ENCODE measurements around the gene RIC8B. TPM values are rescaled to one million over a fixed set of nuclear protein-coding genes. Genes with fewer than 3 reads are reported as not detected.

RIC8B gene
- polyA plus RNA-seq, 2 of the 4 experiments (the other 2 are of a cell fraction) = 10.5 to 25.5 TPM

- WGBS (ENCODE audit: missing lambda C conversion rate) = 43% methylated on average over 10 of the region's 10 CpGs
- CTCF ChIA-PET = interaction anchor here (0.6 to 1.3 kb wide), 4 partner anchors 9 to 24 kb away, joined by 3 read pairs; no protein-coding TSS in a partner anchor
- DNase-seq (ENCODE audit: low read depth in 1 of 2, low spot score in 1 of 2) = no peak
- Histone ChIP-seq H3K4me1 (peaks cover 15% of the 10 kb centered on the region), H3K4me3 (no peak overlapping the region), H3K4me2 (peak overlapping the region; percentile 55), H3K9me3 (no peaks in the 10 kb centered on the region), H3K27ac (0 out of 6 replicates have a peak overlapping the region, but pooled peaks of 1 of the 2 experiments have one; percentile 22)
- no peak for TF ChIP-seq RFX5 (IDR thresholded peaks at IDR 0.05)
- TF ChIP-seq FOSL2 (IDR thresholded peaks at IDR 0.05) = no peak
- TF ChIP-seq FOSL2 (CRISPR knock-in tag; IDR thresholded peaks at IDR 0.05) = peak; percentile 35; the same call in 1 of the 2 replicates
- no peak for TF ChIP-seq MYC (IDR thresholded peaks at IDR 0.05; ENCODE audit: borderline replicate concordance, low read length)
- FAIRE-seq = no peak
- POLR2A ChIA-PET = no interaction called here
- ATAC-seq = peak; percentile 48 to 68; a peak in 3 of 6 replicates
These were observed 34.5 kb upstream of the RIC8B start for GRCh38 chr12:106739815-106740530.

- Histone ChIP-seq H3K27ac (no peak overlapping the region), H3K9me3 (no peaks in the 10 kb centered on the region), H3K4me2 (no peak overlapping the region), H3K4me3 (no peak overlapping the region), H3K4me1 (peaks cover 15% of the 10 kb centered on the region)
- no peak for FAIRE-seq
- ChIA-PET POLR2A (no interaction called here), CTCF (interaction anchor here (0.6 to 1.3 kb wide), 2 partner anchors 9 to 15 kb away, joined by 3 read pairs; no protein-coding TSS in a partner anchor)
- ATAC-seq = no peak
- 93% methylated on average over 5 of the region's 5 CpGs for WGBS (ENCODE audit: missing lambda C conversion rate)
- TF ChIP-seq MAX (IDR thresholded peaks at IDR 0.05) (no peak), TP53 (CRISPR knock-in tag; IDR thresholded peaks at IDR 0.05) (no peak), REST (IDR thresholded peaks at IDR 0.05) (no peak), JUN (IDR thresholded peaks at IDR 0.05) (no peak), SREBF2 (IDR thresholded peaks at IDR 0.05) (no peak), HEYL (CRISPR knock-in tag; IDR thresholded peaks at IDR 0.05) (no peak), CHD2 (IDR thresholded peaks at IDR 0.05; ENCODE audit: low read length, partially characterized antibody) (no peak), CBX2 (IDR thresholded peaks at IDR 0.05; ENCODE audit: borderline replicate concordance, low read depth) (no peak)
- DNase-seq (ENCODE audit: low read depth in 1 of 2, low spot score in 1 of 2) = no peak
These were observed 33.7 kb upstream of the RIC8B start for GRCh38 chr12:106740818-106741217.

- ATAC-seq (no peak), DNase-seq (ENCODE audit: low read depth in 1 of 2, low spot score in 1 of 2) (no peak), FAIRE-seq (no peak)
- ChIA-PET CTCF (interaction anchor here (1.3 kb wide), 1 partner anchor 9 kb away, joined by 3 read pairs; no protein-coding TSS in a partner anchor), POLR2A (no interaction called here)
- 58% methylated on average over 2 of the region's 2 CpGs for WGBS (ENCODE audit: missing lambda C conversion rate)
- no peak overlapping the region for H3K4me3 ChIP-seq
- H3K9me3 ChIP-seq = no peaks in the 10 kb centered on the region
- TF ChIP-seq JUN (IDR thresholded peaks at IDR 0.05) (no peak), ZFP36 (IDR thresholded peaks at IDR 0.05; ENCODE audit: borderline replicate concordance, partially characterized antibody) (no peak), HOXA7 (CRISPR knock-in tag; IDR thresholded peaks at IDR 0.05) (no peak), ZSCAN20 (CRISPR knock-in tag; IDR thresholded peaks at IDR 0.05) (no peak), EP300 (IDR thresholded peaks at IDR 0.05) (no peak), HES2 (IDR thresholded peaks at IDR 0.05) (no peak), HOXB13 (CRISPR knock-in tag; IDR thresholded peaks at IDR 0.05; ENCODE audit: low read depth) (no peak), HEYL (CRISPR knock-in tag; IDR thresholded peaks at IDR 0.05) (no peak), EHMT2 (IDR thresholded peaks at IDR 0.05; ENCODE audit: low read depth) (no peak), CHD4 (IDR thresholded peaks at IDR 0.05; ENCODE audit: borderline replicate concordance) (no peak), ATOH8 (CRISPR knock-in tag; IDR thresholded peaks at IDR 0.05; ENCODE audit: low read depth) (no peak), MAX (IDR thresholded peaks at IDR 0.05) (no peak), ESRRA (IDR thresholded peaks at IDR 0.05; ENCODE audit: borderline replicate concordance, low read length) (no peak), NR3C1 (IDR thresholded peaks at IDR 0.05) (no peak), CEBPB (IDR thresholded peaks at IDR 0.05) (no peak)
- H3K27ac ChIP-seq = no peak overlapping the region
- no peak overlapping the region for H3K4me2 ChIP-seq
- peaks cover 15% of the 10 kb centered on the region for H3K4me1 ChIP-seq
These were observed 33.2 kb upstream of the RIC8B start for GRCh38 chr12:106741247-106741646.
